Smooth muscle cell (in vitro differentiated cells): ENCODE results near the gene CRHBP. TPM values are rescaled to one million over a fixed set of nuclear protein-coding genes. Genes with fewer than 3 reads are reported as not detected.

Experiments used
- DNase-seq: peaks from one replicate; lab custom pipeline; 2025; ENCODE audit not compliant: unreplicated experiment; lab: John Stamatoyannopoulos, UW
- H2AFZ ChIP-seq: fragments of 200-600 bp; sonication (generic); 2 replicates; pipeline ENCODE4 v1.6.0; 2016; ENCODE audit warnings: antibody characterized with exemption, low read depth, mild to moderate bottlenecking
- H3F3A ChIP-seq: fragments of 200-600 bp; sonication (generic); 2 replicates; pipeline ENCODE4 v1.6.0; 2017; ENCODE audit warnings: antibody characterized with exemption, low read depth
- H3K27ac ChIP-seq: fragments of 200-600 bp; sonication (generic); 2 replicates; pipeline ENCODE4 v1.5.1; 2016; ENCODE audit warnings: low read depth, mild to moderate bottlenecking
- H3K27me3 ChIP-seq: fragments of 200-600 bp; sonication (generic); 2 replicates; pipeline ENCODE4 v1.6.1; 2016; ENCODE audit warnings: low read depth, mild to moderate bottlenecking
- H3K36me3 ChIP-seq: fragments of 200-600 bp; sonication (generic); 2 replicates; pipeline ENCODE4 v1.5.1; 2016; ENCODE audit warnings: low read depth
- H3K4me1 ChIP-seq: fragments of 200-600 bp; sonication (generic); 2 replicates; pipeline ENCODE4 v1.5.1; 2016; ENCODE audit warnings: low read depth
- H3K4me2 ChIP-seq: fragments of 200-600 bp; sonication (generic); 2 replicates; pipeline ENCODE4 v1.6.0; 2016; ENCODE audit warnings: mild to moderate bottlenecking
- H3K4me3 ChIP-seq: fragments of 200-600 bp; sonication (generic); 2 replicates; pipeline ENCODE4 v1.5.1; 2016; ENCODE audit warnings: mild to moderate bottlenecking
- H3K79me2 ChIP-seq: fragments of 200-600 bp; sonication (generic); 2 replicates; pipeline ENCODE4 v1.6.0; 2016; ENCODE audit warnings: low read depth, mild to moderate bottlenecking
- H3K9ac ChIP-seq: fragments of 200-600 bp; sonication (generic); 2 replicates; pipeline ENCODE4 v1.6.0; 2016; ENCODE audit warnings: low read depth
- H3K9me3 ChIP-seq: fragments of 200-600 bp; sonication (generic); replicated peaks from 2 replicates; pipeline ENCODE4 v1.5.1; 2016; ENCODE audit warnings: low read depth
- H4K20me1 ChIP-seq: fragments of 200-600 bp; sonication (generic); 2 replicates; pipeline ENCODE4 v1.6.0; 2016; ENCODE audit warnings: low read depth
- CTCF ChIP-seq: fragments of 200-600 bp; sonication (generic); IDR thresholded peaks from 2 replicates; pipeline ENCODE4 v1.5.1; 2017; ENCODE audit warnings: borderline replicate concordance, mild to moderate bottlenecking, antibody characterized with exemption; ENCODE audit not compliant: insufficient read depth, poor library complexity, severe bottlenecking
- WGBS: methylation state at CpG from one replicate; pipeline ENCODE4 v1.1.7; 2016; ENCODE audit warnings: low lambda C conversion rate; 5-methylcytosine and 5-hydroxymethylcytosine counted together
- polyA plus RNA-seq: library from polyadenylated mRNA; unstranded; fragments of >200 nt; fragmentation: Nextera tagmentation; extraction: Ambion mirVana; gene quantifications from 2 replicates; pipeline ENCODE4 v1.2.1, GENCODE V29; 2016
- total RNA-seq: library from RNA; depleted of rRNA; stranded (reverse); fragments of >200 nt; gene quantifications from 2 replicates; pipeline ENCODE4 v1.2.3, GENCODE V29; 2014

Gene CRHBP
- total and polyA plus RNA-seq, 2 experiments from 2014 or later, result 48.2 to 51.1 TPM

- Histone ChIP-seq H3K36me3 (no peaks in the 10 kb centered on the region), H3K79me2 (no peaks in the 10 kb centered on the region), H3K9me3 (no peaks in the 10 kb centered on the region), H3F3A (no peaks in the 10 kb centered on the region), H2AFZ (no peak overlapping the region), H3K27me3 (no peaks in the 10 kb centered on the region), H3K4me3 (no peak overlapping the region), H3K27ac (no peak overlapping the region), H3K4me1 (no peaks in the 10 kb centered on the region), H3K9ac (no peak overlapping the region), H4K20me1 (no peaks in the 10 kb centered on the region), H3K4me2 (no peak overlapping the region)
- no peak for TF ChIP-seq CTCF
- no peak for DNase-seq
- 2% methylated on average over 2 of the region's 2 CpGs for WGBS
These were observed 46.6 kb downstream of the CRHBP start for GRCh38 chr5:76999451-76999850.

DNA sequence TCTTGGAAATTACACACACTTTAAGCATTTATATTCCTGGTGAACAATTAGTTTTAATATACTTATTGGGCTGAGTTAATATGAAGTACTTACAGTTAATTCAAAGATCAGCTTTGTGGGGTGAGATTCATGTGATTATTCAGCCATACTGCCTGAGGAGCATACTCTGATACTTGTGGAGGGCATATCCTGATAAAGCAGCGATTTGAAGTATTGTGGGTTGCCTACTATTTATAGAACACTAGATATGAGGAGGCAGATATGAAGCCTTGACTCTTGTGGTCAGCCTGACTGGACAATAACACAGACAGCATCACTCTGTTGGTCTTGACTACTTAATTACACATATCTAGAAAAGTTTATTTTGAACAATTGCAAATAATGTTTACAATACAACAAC is 50.4 kb downstream of the CRHBP start:
- no peaks in the 10 kb centered on the region for H3K79me2 ChIP-seq
- no peak overlapping the region for H3K4me2 ChIP-seq
- no peak overlapping the region for H3K27ac ChIP-seq
- H3K9me3 ChIP-seq, result no peaks in the 10 kb centered on the region
- no peak for DNase-seq
- TF ChIP-seq CTCF, result no peak
- H3K4me3 ChIP-seq, result no peak overlapping the region
- no peaks in the 10 kb centered on the region for H3F3A ChIP-seq
- H2AFZ ChIP-seq, result no peak overlapping the region
- H3K9ac ChIP-seq, result no peak overlapping the region
- no peaks in the 10 kb centered on the region for H4K20me1 ChIP-seq
- WGBS, result 31% methylated on average over 1 of the region's 1 CpG
- H3K36me3 ChIP-seq, result no peaks in the 10 kb centered on the region
- no peaks in the 10 kb centered on the region for H3K27me3 ChIP-seq
- no peaks in the 10 kb centered on the region for H3K4me1 ChIP-seq

GRCh38 chr5:77006124-77006523 is 53.3 kb downstream of the CRHBP start:
- H3K27ac ChIP-seq, result no peak overlapping the region
- 91% methylated on average over 2 of the region's 2 CpGs for WGBS
- no peak overlapping the region for H3K4me2 ChIP-seq
- no peak overlapping the region for H3K9ac ChIP-seq
- no peaks in the 10 kb centered on the region for H3K27me3 ChIP-seq
- H3K4me3 ChIP-seq, result no peak overlapping the region
- no peak overlapping the region for H2AFZ ChIP-seq
- no peaks in the 10 kb centered on the region for H3K79me2 ChIP-seq
- no peaks in the 10 kb centered on the region for H3K36me3 ChIP-seq
- H3K9me3 ChIP-seq, result no peaks in the 10 kb centered on the region
- no peak for DNase-seq
- no peaks in the 10 kb centered on the region for H4K20me1 ChIP-seq
- no peak for TF ChIP-seq CTCF
- H3K4me1 ChIP-seq, result no peaks in the 10 kb centered on the region
- no peaks in the 10 kb centered on the region for H3F3A ChIP-seq

DNA sequence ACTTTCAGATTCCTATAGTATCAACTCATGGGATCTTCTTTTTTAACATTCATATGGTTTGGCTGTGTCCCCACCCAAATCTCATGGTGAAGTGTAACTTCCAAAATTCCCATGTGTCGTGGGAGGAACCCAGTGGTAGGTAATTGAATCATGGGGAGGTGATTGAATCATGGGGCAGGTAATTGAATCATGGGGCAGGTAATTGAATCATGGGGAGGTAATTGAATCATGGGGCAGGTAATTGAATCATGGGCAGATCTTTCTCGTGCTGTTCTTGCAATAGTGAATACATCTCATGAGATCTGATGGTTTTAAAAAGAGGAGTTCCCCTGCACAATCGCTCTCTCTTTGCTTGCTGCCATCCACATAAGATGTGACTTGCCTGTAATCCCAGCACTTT is 55.6 kb downstream of the CRHBP start:
- no peaks in the 10 kb centered on the region for H4K20me1 ChIP-seq
- no peaks in the 10 kb centered on the region for H3K79me2 ChIP-seq
- no peak for DNase-seq
- no peak overlapping the region for H3K27ac ChIP-seq
- no peak overlapping the region for H3K4me3 ChIP-seq
- H3K36me3 ChIP-seq, result no peaks in the 10 kb centered on the region
- 60% methylated on average over 3 of the region's 3 CpGs for whole genome bisulfite sequencing
- no peak overlapping the region for H3K9ac ChIP-seq
- no peak overlapping the region for H2AFZ ChIP-seq
- no peaks in the 10 kb centered on the region for H3F3A ChIP-seq
- H3K4me1 ChIP-seq, result no peaks in the 10 kb centered on the region
- no peak for TF ChIP-seq CTCF
- no peaks in the 10 kb centered on the region for H3K9me3 ChIP-seq
- no peaks in the 10 kb centered on the region for H3K27me3 ChIP-seq
- no peak overlapping the region for H3K4me2 ChIP-seq
